CD4-positive, alpha-beta T cell treated with Interleukin-15 for 1 hour (primary cell): ENCODE results near the gene NME1.
A peak's percentile ranks its signal among the peaks of the same experiment; 100 is the strongest.
"Not testable (repeated sequence)": the region's sequence is repeated elsewhere in the genome, so short reads cannot be mapped to it uniquely, and the experiment has no call there.

ENCODE experiments used
- DNase-seq: peaks from one replicate; pipeline ENCODE4 v3.0.0-alpha.2; 2020

NME1 gene

DNA sequence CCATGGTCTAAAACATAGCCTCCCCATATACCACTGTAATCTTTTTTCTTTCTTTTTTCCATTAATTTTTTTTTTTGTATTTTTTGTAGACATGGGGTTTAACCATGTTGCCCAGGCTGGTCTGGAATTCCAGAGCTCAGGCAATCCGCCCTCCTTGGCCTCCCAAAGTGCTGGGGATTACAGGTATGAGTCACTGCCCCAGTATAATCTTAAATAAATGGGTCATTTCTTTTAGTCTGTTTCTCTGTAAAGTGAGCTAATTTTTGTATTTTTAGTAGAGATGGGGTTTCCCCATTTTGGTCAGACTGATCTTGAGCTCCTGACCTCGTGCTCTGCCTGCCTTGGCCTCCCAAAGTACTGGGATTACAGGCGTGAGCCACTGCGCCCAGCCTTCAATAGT, 5.7 kb upstream of the NME1 start:
- no peak for DNase-seq

DNA sequence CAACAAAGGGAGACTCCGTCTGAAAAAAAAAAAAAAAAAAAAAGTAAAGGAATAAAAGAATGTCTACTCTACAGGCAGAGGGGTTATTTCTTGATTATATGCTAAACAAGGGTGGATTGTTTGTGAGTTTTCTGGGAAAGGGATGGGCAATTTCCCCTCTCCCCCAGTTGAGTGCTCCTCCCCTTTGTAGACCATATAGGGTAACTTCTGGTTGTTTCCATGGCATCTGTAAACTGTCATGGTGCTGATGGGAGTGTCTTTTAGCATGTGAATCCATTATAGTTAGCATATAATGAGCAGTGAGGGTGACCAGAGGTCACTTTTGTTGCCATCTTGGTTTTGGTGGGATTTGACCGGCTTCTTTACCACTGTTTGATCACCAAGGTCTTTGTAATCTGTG, 4.2 kb upstream of the NME1 start:
- DNase-seq: no peak

DNA sequence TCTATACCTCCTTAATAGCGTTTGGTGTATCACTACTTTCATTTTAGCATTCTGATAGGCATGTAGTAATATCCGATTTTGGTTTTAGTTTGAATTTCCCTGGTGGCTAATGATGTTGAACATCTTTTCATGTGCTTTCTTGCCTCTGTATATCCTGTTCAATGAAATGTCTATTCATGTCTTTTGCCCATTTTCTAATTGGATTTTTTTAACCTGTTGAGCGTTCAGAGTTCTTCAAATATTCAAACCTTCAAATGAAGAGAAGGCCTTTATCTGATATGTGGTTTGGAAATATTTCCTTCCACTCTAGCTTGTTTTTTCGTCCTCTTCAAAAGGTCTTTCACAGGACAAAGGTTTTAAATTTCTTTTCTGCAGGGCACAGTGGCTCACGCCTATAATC, 2.4 kb upstream of the NME1 start:
- DNase-seq: no peak

DNA sequence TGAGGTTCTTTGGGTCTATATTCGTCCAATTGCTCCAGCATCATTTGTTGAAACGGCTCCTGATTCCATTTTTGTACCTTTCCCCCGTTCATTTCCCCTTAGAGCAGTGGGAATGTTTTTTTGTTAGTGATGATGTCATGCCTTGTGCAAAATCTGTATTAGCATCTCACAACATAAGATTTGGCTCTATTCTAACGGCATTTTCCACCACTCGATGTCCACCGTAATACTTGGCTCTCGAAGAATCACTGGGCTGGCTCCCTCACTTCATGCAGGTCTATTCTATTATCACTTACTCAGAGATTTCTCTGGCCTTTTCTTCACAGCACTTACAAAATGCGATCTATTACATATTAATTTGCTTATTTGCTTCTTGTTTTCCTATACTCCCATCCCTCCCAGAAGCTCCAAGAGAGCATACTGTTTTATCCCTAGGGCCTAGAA, 571 bp upstream of the NME1 start:
- no peak for DNase-seq

DNA sequence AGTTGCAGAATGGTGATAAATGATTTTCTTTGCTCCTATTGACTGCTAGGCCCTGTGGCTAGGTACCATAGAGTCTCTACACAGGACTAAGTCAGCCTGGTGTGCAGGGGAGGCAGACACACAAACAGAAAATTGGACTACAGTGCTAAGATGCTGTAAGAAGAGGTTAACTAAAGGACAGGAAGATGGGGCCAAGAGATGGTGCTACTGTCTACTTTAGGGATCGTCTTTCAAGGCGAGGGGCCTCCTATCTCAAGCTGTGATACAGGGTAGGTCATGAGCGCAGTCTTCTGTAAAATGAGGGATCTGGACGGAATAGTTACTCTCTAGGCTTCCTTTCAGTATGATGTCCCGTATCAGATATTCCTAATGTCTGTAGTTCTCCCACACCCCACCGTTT, 817 bp downstream of the NME1 start:
- no peak for DNase-seq

DNA sequence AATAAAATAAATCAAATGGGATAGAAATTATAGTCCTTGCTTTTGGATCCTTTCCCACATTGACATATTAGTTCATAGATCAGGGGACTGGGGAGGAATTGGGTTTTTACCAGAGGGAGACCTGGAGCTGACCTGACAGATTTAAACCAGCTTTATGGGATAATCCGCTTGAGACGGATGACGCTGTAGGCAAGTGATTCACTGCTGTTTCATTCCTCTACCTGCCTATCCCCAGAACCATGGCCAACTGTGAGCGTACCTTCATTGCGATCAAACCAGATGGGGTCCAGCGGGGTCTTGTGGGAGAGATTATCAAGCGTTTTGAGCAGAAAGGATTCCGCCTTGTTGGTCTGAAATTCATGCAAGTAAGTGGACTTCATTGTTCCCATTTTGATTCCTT, 2.1 kb downstream of the NME1 start:
- no peak for DNase-seq

DNA sequence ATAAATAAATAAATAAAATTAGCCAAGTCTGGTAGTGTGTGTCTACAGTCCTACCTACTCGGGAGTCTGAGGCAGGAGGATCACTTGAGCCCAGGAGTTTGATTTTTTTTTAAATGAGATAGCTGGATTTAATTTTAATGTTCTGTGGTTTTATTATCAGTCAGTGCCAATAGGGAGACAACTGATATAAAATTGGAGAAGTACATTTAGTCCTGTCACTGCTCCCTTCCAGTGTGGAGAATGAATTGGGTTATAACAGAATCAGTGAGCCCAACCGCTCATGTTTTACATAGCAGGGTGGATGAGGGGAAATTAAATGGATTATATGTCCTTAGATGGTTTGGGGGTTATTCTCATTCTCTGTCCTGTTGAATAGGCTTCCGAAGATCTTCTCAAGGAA, 6.2 kb downstream of the NME1 start:
- no peak for DNase-seq

DNA sequence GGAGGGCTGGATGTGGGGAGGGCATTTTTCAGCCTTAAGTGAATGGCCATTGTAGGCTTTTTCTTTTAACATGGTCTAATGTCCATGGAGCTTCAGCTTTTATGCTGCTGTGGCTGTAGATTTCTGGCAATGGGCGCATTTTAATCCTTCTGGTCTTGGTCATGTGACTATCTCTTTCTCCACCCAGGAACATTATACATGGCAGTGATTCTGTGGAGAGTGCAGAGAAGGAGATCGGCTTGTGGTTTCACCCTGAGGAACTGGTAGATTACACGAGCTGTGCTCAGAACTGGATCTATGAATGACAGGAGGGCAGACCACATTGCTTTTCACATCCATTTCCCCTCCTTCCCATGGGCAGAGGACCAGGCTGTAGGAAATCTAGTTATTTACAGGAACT, 8.2 kb downstream of the NME1 start:
- no peak for DNase-seq

DNA sequence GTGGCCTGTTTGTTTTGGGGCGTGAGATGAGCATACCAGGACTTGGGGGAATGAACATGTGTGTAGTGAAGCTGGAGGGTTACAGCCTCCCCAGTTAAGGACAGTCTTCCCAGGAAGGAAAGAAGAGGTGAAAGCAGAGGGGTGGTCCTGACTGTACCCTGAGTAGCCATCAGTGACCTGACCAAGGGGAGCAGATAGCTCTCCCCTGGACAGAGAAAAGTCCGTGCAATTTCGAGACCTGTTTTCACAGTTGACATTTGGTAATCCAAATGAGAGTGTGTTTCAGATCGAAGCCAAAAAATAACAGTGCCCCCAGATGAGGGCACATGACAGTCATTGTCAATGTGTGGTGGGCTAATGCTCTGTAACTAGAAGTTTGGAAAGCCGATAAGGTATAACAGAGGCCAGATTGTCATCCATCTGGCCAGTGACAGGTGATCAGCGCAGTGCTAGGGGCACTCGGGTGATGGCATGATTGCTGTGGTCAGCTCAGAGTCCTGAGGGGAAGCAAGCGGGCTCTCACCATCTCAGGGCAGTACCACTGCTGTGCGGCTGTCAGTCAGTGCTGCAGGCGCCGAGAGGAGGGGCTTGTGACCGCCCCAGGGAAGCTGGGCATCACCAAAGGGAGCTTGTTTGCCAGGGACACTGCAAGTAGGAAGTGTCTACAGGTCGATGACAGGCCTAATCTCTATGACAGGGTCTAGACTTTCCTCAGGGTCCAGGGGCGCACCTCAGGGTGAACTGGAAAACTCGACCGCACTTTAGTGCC, 11.7 kb downstream of the NME1 start:
- DNase-seq: no peak

DNA sequence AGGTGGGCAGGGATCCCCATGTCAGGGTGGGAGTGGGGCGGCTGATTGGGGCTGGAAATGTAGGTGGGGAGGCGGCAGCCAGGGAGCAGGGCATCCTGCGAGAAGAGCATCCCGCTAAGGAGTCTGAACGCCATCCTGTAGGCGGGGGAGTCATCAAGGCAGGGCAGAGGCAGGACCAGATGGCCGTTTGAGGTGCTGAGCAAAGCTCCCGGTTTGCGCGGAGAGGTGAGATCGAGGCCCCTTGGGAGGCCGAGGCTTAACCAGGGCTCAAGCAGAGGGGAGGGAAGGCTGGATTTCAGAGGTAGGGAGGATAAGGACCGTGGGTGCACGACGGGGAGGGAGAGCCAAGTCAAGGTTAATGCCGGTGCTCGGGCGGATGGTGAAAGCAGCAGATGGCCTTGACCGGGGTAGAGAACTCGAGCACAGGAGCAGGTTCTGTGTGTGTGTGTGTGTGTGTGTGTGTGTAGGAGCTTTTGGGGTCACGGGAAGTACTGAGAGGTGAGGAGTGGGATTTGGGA, 12.4 kb downstream of the NME1 start:
- DNase-seq: no peak

DNA sequence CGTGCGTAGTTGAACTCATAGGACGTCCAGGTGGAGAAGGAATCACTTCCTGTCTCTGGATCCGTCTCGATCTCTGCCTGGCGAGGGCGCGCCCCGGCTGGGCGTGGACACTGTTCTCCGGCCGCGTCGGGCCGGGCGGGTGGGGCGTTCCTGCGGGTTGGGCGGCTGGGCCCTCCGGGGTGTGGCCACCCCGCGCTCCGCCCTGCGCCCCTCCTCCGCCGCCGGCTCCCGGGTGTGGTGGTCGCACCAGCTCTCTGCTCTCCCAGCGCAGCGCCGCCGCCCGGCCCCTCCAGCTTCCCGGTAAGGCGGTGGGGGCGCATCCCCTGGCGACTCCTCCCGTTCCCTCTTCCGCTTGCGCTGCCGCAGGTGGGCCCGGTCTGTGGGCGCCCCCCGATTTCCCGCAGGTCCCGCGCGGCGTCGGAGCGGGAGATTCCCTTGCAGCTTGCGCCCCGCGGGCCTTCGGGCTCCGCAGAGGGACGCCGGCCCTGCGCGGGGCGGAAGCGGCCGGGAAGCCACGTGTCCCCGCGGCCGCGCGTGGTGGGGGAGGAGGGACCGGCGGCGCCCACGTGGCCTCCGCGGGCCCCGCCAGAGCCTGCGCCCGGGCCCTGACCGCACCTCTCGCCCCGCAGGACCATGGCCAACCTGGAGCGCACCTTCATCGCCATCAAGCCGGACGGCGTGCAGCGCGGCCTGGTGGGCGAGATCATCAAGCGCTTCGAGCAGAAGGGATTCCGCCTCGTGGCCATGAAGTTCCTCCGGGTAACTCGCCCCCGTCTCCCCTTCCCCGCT, 13.0 kb downstream of the NME1 start, which contains the start of gene NME2:
Gene NME2, plus strand, starts transcription at position 214 of the 789 bp plus-strand sequence. Its CDS starts 420 bp downstream, at position 634.
- peak; percentile 63 for DNase-seq

DNA sequence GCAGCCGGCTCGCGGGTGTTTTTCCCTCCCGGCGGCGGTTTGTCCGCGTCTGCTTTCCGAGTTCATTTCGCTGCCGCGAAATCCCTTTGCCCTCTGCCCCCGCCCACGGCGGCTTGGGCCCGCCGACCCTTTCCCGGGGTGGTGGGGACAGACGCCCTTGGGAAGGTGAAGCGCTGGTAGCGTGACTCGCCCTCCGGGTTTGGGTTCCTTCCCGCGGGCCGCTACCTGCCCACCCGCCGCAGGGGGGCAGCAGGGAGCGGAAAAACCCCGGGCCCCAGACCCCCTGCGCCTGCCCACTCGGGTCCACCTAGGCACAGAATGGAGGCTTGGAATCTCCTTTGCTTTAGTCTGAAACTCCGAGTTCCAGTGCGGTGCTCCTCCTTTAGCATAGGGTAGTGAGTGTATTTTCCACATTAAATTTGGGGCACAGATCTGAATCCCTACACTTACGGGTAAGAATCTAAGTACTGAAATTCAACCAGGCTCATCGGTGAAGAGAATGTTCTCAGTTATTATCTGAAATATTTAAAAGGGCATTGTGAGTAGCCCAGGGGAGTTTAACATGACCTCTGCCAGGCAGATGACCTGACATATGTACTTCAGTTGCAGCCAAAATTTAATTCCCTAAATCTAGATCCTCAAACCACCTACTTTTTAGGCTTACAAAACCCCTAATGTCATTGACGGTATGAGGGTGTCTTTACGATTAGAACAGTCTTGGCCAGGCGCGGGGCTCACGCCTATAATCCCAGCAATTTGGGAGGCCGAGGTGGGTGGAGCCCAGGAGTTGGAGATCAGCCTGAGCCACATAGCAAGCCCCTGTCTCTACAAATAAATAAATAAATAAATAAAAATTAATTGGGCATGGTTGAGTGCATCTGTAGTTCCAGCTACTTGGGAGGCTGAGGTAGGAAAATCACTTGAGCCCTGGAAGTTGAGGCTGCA, 13.9 kb downstream of the NME1 start:
- peak; percentile 45 for DNase-seq

DNA sequence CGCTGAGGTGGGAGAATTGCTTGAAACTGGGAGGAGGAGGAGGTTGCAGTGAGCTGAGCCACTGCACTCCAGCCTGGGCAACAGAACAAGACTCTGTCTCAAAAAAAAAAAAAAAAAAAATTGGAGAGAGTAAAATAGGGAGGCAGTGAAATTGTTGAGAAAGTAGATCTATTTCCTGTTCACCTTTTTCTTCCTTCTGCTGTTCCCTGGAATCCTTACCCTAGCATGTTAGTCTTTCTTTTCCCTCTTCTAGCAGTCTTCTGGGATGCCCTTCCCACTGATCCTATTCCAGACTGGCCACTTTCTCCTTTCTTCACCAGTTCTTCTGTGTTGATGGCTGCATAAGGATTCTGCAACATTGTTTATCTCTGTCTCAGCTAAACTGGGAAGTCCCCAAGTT, 16.0 kb downstream of the NME1 start:
- no peak for DNase-seq

DNA sequence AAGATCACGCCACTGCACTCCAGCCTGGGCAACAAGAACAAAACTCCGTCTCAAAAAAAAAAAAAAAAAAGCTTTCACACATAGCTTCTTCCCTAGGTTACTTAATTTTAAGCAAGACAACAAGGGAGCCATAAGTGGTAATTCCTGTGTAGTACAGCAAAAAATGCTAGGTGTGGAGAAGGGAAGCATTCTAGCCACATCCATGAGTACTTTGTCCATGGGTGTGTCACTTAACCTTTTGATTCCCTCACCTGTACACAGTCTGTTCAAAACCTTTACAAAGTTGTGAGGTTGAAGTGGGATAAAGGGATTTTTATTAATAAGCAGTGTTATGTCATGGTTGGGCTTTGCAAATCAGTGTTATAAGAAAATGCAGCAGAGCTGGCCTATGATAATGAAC, 17.4 kb downstream of the NME1 start:
- no peak for DNase-seq

DNA sequence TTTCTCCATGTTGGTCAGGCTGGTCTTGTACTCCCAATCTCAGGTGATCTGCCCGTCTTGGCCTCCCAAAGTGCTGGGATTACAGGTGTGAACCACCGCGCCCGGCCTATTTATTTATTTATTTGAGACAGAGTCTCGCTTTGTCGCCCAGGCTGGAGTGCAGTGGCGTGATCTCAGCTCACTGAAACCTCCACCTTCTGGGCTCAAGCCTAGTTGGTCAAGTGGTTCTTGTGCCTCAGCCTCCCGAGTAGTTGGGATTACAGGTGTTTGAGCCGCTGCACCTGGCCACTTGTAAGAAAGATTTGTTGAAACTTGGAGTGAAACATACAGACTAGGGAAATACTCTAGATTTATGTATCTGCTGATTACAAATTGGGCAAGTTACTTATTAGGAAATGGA, 18.7 kb downstream of the NME1 start:
- not testable (repeated sequence) for DNase-seq

DNA sequence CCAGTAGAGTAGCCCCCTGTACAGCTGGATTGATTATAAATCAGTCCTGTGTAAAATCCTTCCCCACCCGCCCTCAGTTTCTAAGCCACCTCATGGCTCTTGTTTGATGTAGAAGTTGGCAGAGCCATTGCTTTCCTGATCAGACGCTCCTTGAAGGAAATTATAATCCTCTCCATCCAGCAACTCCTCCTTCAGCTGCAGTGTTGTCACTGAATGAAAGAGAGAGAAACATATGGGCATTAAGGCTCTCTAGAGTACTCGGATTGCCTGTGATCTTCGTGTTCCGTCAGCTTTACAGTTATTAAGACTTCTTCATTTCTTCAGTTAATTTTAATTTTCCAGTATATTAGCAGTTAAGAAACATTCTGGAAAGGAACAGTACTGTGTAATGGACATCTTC, 27.1 kb downstream of the NME1 start:
- no peak for DNase-seq

DNA sequence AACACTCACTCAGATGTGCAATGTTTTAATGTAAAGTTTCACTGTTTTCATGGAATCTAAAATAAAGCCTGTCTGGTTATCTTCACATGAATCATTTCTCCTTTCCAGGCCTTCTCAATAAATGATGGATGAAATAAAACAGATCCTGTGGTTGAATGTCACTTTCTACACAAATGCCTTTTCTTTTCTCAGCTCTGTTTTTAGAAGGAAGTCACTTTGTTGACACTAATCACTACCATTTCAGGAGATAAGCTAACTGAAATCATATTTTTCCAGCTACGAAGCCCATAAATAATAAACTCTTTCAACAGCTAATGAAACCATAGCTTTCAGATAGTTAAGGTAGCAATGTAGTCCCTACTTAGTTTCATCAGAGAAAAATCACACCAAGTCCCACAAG, 30.8 kb downstream of the NME1 start:
- DNase-seq: no peak

DNA sequence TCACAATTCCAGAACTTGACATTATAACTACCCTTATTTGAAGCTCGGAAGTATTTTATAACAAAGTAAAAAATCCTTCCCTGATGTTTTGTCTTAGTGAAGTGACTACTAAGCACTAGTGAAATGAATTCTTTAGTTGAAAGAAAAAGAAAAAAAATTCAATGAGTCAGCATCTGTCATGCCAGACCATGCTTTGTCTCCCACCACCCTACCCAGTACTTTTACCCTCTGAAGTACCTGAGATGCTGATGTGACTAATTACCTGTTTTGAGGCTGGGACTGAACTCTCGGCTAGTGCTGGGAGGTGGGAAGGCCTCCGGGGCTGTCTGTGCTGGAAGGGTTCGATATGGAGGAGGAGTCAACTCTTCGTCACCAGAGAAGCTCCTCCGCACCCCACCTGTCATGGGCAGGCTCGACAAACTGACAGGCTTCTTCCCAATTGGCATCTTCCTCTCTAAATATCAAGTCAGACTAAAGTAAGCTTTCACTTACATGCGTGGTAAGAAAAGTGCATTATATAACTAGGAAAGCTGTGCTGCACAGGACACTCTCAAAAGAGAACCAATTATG, 32.5 kb downstream of the NME1 start:
- no peak for DNase-seq

DNA sequence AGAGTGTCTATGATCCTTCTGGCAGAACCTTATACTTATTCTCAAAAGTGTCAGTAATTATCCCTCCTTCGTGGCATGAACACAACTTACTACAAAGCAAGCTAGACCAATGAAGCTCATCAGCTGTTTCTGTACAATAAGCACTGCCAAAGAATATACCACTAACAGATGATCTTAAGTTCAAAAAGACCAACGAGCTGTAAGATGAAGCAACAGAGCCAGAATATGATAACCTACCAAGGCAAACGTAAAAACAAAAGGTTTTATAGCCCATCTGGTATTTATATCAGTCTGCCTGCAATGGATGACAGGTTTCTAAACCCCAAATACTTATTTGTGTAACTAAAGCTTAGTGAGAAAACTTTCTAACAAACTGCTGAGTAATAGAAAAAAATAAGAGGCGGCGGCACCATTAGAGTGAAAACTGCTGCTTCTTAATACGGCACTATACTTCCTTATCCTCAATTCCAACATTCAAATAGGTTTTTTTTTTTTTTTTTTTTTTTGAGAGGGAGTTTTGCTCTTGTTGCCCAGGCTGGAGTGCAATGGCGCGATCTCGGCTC, 35.0 kb downstream of the NME1 start:
- DNase-seq: no peak

DNA sequence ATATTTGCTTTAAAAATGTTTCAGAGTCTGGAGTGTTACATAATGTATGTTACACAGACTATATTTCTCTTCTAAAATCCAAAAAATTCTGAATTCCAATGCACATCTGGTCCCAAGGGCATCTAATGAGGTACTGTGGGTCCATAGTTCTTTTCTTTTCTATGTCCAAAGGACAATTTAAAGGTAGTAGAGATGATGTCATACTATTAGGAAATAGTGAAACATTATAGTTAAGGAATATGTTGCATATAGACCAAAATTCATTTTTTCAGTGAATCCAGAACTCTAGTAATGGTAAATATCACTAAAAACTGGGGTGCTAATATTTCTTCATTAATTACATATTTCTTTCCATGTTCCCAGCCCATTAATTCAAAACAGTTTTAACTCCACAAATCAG, 35.8 kb downstream of the NME1 start:
- no peak for DNase-seq

DNA sequence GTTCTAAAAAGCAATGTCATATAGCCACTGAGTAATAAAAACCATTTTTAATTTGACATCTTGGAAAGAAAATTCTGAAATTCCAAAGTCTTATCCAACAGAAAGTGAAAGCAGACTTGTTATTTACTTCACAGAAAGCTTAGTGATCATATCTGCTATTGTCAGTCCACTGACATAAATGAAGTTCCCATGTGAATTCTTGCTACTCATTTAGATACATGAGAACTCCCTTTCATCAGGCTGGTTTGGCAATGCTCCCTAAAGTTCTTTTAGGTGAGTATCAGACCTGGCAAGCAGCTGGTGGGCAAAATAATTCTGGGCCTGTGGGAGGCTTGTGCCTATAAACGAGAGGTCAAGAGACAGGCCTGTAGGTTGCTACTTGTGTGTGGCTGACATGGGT, 36.3 kb downstream of the NME1 start:
- DNase-seq: no peak

DNA sequence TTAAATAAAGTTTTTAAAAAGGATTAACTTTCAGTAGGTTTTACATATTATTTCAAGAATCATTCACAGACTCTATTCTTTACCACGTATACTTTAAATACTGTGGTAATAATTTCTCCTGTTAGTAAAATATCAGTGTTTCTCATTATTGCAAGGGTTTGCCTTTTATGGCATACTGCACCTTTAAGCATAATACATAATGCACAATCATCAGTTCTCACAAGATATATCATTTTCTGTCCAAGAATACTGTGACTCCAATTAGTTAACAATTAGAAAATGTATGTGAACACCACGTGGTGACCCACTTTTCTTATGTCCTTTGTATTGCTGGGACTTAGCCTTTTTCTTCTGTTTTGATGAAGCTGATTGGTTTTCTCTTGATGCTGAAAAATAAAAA, 38.5 kb downstream of the NME1 start:
- DNase-seq: no peak
